SK-N-SH (cell line): ENCODE measurements around the gene PASK. TPM values are rescaled to one million over a fixed set of nuclear protein-coding genes. Genes with fewer than 3 reads are reported as not detected.

Experiments
- CTCF ChIA-PET: fragments of 300-600, 350-600 bp; formaldehyde crosslinking; extraction: SDS; loops from one replicate; lab custom pipeline; 2021; lab: Yijun Ruan, JAX
- POLR2A ChIA-PET: fragments of 350-600 bp; sonication (Branson Sonifier 250); formaldehyde crosslinking; extraction: SDS; loops from one replicate; lab custom pipeline; 2020; ENCODE audit warnings: antibody characterized with exemption, inconsistent platforms; lab: Yijun Ruan, JAX
- DNase-seq: peaks from one replicate; pipeline ENCODE4 v3.0.0; 2012
- H2AFZ ChIP-seq: fragments of 200-600 bp; sonication (generic); 2 replicates; pipeline ENCODE4 v1.8.1; 2016; ENCODE audit warnings: antibody characterized with exemption, mild to moderate bottlenecking, low read depth
- H3F3A ChIP-seq: fragments of 200-600 bp; sonication (generic); replicated peaks from 2 replicates; pipeline ENCODE3; 2016; ENCODE audit warnings: antibody characterized with exemption, mild to moderate bottlenecking; ENCODE audit not compliant: insufficient read depth
- H3K27ac ChIP-seq, 2 experiments: fragments of 200-500 bp in 1 of 2; fragments of 200-600 bp in 1 of 2; sonication (Bioruptor generic) in 1 of 2; sonication (generic), shearing (Covaris generic) in 1 of 2; 2 replicates each; pipeline versions ENCODE4 v1.5.1 to v1.6.1; 2014 to 2016; ENCODE audit warnings: low read depth in 2 of 2, inconsistent platforms in 1 of 2, low read length in 1 of 2, mild to moderate bottlenecking in 1 of 2, mixed read lengths in 1 of 2
- H3K27me3 ChIP-seq: fragments of 200-600 bp; sonication (generic), shearing (Covaris generic); 2 replicates; pipeline ENCODE4 v1.6.1; 2016; ENCODE audit warnings: mixed run types; ENCODE audit not compliant: insufficient read depth
- H3K36me3 ChIP-seq, 2 experiments: fragments of 200-500 bp in 1 of 2; fragments of 200-600 bp in 1 of 2; sonication (Bioruptor generic) in 1 of 2; sonication (generic) in 1 of 2; replicated peaks in 1 of 2; 2 replicates each; pipeline versions ENCODE3 to v1.5.1; 2014 to 2016; ENCODE audit warnings: low read length in 1 of 2, mild to moderate bottlenecking in 1 of 2; ENCODE audit not compliant: insufficient read depth in 2 of 2, control insufficient read depth in 1 of 2
- H3K4me1 ChIP-seq, 2 experiments: fragments of 200-500 bp in 1 of 2; fragments of 200-600 bp in 1 of 2; sonication (Bioruptor generic) in 1 of 2; sonication (generic), shearing (Covaris generic) in 1 of 2; 2 replicates each; pipeline versions ENCODE4 v1.5.1 to v1.6.1; 2014 to 2016; ENCODE audit warnings: low read depth in 1 of 2, low read length in 1 of 2, mixed run types in 1 of 2; ENCODE audit not compliant: insufficient read depth in 2 of 2, control insufficient read depth in 1 of 2
- H3K4me2 ChIP-seq: fragments of 200-600 bp; sonication (generic), shearing (Covaris generic); 2 replicates; pipeline ENCODE4 v1.6.1; 2017; ENCODE audit warnings: mixed run types
- H3K4me3 ChIP-seq, 2 experiments: fragments of 200-500 bp in 1 of 2; fragments of 200-600 bp in 1 of 2; sonication (Bioruptor generic) in 1 of 2; sonication (generic), shearing (Covaris generic) in 1 of 2; 2 replicates each; pipeline versions ENCODE4 v1.5.1 to v1.8.1; 2014 to 2016; ENCODE audit warnings: low read depth in 2 of 2, inconsistent platforms in 1 of 2, low read length in 1 of 2, mild to moderate bottlenecking in 1 of 2, mixed read lengths in 1 of 2, moderate library complexity in 1 of 2
- H3K79me2 ChIP-seq: fragments of 200-600 bp; sonication (generic); 2 replicates; pipeline ENCODE4 v1.8.1; 2017; ENCODE audit warnings: mild to moderate bottlenecking; ENCODE audit not compliant: insufficient read depth
- H3K9ac ChIP-seq: fragments of 200-600 bp; sonication (generic); 2 replicates; pipeline ENCODE4 v1.6.1; 2017; ENCODE audit warnings: mixed run types
- H3K9me2 ChIP-seq: fragments of 200-600 bp; sonication (generic); 2 replicates; pipeline ENCODE4 v1.6.1; 2017; ENCODE audit warnings: mixed run types
- H3K9me3 ChIP-seq: fragments of 200-600 bp; sonication (generic); 2 replicates; pipeline ENCODE4 v1.6.1; 2017; ENCODE audit warnings: mixed run types, mild to moderate bottlenecking, moderate library complexity
- H4K20me1 ChIP-seq: fragments of 200-600 bp; sonication (generic); 2 replicates; pipeline ENCODE4 v1.6.1; 2017; ENCODE audit warnings: mild to moderate bottlenecking, mixed run types; ENCODE audit not compliant: insufficient read depth
- EP300 ChIP-seq, 2 experiments: IDR thresholded peaks; 2 replicates each; pipeline versions ENCODE4 v1.4.0 to v1.6.1; 2012; ENCODE audit warnings: borderline replicate concordance in 1 of 2, low read depth in 1 of 2, low read length in 1 of 2
- EZH2phosphoT487 ChIP-seq: fragments of 200-600 bp; sonication (generic); IDR thresholded peaks from 2 replicates; pipeline ENCODE4 v1.6.1; 2017; ENCODE audit warnings: low read depth, mixed run types, mild to moderate bottlenecking, antibody characterized with exemption, moderate library complexity, borderline replicate concordance
- FOSL2 ChIP-seq: IDR thresholded peaks from 2 replicates; pipeline ENCODE4 v1.4.0; 2012; ENCODE audit warnings: low read depth, mild to moderate bottlenecking, moderate library complexity, borderline replicate concordance
- GABPA ChIP-seq: IDR thresholded peaks from 2 replicates; pipeline ENCODE4 v1.4.0; 2012; ENCODE audit warnings: low read depth, mild to moderate bottlenecking
- GATA2 ChIP-seq: sonication (generic); formaldehyde crosslinking; IDR thresholded peaks from 2 replicates; pipeline ENCODE4 v1.5.0; 2020; ENCODE audit warnings: mild to moderate bottlenecking, missing genetic modification reagents
- MEF2A ChIP-seq: IDR thresholded peaks from 2 replicates; pipeline ENCODE4 v1.4.0; 2012; ENCODE audit warnings: low read depth, borderline replicate concordance
- NFIC ChIP-seq: IDR thresholded peaks from 2 replicates; pipeline ENCODE4 v1.4.0; 2012; ENCODE audit warnings: borderline replicate concordance
- NRF1 ChIP-seq: IDR thresholded peaks from 2 replicates; pipeline ENCODE4 v1.6.1; 2012; ENCODE audit warnings: low read depth, mild to moderate bottlenecking, low read length
- RAD21 ChIP-seq: IDR thresholded peaks from 2 replicates; pipeline ENCODE4 v1.6.1; 2012; ENCODE audit warnings: mild to moderate bottlenecking, low read length
- RXRA ChIP-seq: IDR thresholded peaks from 2 replicates; pipeline ENCODE4 v1.4.0; 2012; ENCODE audit warnings: low read depth, mild to moderate bottlenecking, borderline replicate concordance
- SMC3 ChIP-seq: IDR thresholded peaks from 2 replicates; pipeline ENCODE4 v1.6.1; 2012; ENCODE audit warnings: low read depth, low read length, improper control_type of control experiment
- TAF1 ChIP-seq: IDR thresholded peaks from 2 replicates; pipeline ENCODE4 v1.6.1; 2012; ENCODE audit warnings: low read depth, mild to moderate bottlenecking, low read length, moderate library complexity, borderline replicate concordance
- TEAD4 ChIP-seq: IDR thresholded peaks from 2 replicates; pipeline ENCODE4 v1.4.0; 2012; ENCODE audit warnings: mild to moderate bottlenecking, borderline replicate concordance; ENCODE audit not compliant: insufficient read depth
- WGBS: methylation state at CpG from one replicate; pipeline ENCODE4 v1.1.6; 2017; ENCODE audit warnings: low lambda C conversion rate; 5-methylcytosine and 5-hydroxymethylcytosine counted together
- polyA plus RNA-seq, 3 experiments: library from polyadenylated mRNA; depleted of rRNA; stranded (reverse); fragments of >200 nt; gene quantifications; 2 replicates each; pipeline ENCODE4 v1.2.3, GENCODE V29; 2012
- TF ChIP-seq, protein P1 (sequence below): fragments of 150-350 bp; IDR thresholded peaks from 2 replicates; pipeline ENCODE4 v1.6.1; 2016; ENCODE audit warnings: mild to moderate bottlenecking, low read depth, low read length
- TF ChIP-seq, protein P2 (sequence below): IDR thresholded peaks from 2 replicates; pipeline ENCODE4 v1.4.0; 2012; ENCODE audit warnings: low read depth, borderline replicate concordance
- TF ChIP-seq, protein P3 (sequence below): fragments of 200-600 bp; sonication (generic); IDR thresholded peaks from 2 replicates; pipeline ENCODE4 v1.6.1; 2017; ENCODE audit warnings: antibody characterized with exemption, mild to moderate bottlenecking, moderate library complexity
- TF ChIP-seq, protein P4 (sequence below): IDR thresholded peaks from 2 replicates; pipeline ENCODE4 v1.6.1; 2012; ENCODE audit warnings: mild to moderate bottlenecking, low read depth, low read length, moderate library complexity
- TF ChIP-seq, protein P5 (sequence below): IDR thresholded peaks from 2 replicates; pipeline ENCODE4 v1.4.0; 2012; ENCODE audit warnings: low read depth, borderline replicate concordance

The PASK gene
- polyA plus RNA-seq, 1 of the 3 experiments (the other 2 are of a cell fraction) = 6.3 TPM

DNA sequence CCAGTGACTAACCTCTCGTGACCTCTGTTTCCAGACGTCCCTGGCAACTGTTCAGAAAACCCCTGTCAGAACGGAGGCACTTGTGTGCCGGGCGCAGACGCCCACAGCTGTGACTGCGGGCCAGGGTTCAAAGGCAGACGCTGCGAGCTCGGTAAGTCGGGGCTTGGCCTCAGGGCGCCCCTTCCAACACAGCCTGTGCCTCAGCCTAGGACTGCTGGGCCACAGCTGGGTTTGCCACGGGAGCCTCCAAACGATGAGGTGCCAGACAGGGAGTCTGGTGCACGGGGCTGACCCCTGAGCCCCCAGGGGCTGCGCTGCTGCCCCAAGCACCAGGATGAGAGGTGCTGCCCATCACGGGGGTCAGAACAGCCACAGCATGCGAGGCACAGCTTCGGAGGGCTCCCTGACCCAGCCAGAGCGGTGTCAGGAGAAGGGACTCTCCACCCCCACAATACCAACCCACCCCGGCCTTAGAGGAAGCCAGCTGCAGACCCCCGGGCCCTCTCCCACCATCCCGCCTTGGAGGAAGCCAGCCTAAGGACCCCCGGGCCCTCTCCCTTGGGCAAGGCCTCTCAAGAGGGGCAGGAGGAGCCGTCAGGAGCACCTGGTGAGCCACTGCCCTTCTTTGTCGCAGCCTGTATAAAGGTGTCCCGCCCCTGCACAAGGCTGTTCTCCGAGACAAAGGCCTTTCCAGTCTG, 67.5 kb downstream of the PASK start:
- TF ChIP-seq TAF1 = no peak
- no peak for TF ChIP-seq SMC3
- TF ChIP-seq, protein P1, sequence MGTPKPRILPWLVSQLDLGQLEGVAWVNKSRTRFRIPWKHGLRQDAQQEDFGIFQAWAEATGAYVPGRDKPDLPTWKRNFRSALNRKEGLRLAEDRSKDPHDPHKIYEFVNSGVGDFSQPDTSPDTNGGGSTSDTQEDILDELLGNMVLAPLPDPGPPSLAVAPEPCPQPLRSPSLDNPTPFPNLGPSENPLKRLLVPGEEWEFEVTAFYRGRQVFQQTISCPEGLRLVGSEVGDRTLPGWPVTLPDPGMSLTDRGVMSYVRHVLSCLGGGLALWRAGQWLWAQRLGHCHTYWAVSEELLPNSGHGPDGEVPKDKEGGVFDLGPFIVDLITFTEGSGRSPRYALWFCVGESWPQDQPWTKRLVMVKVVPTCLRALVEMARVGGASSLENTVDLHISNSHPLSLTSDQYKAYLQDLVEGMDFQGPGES = no peak
- TF ChIP-seq RXRA = no peak
- TF ChIP-seq, protein P2, sequence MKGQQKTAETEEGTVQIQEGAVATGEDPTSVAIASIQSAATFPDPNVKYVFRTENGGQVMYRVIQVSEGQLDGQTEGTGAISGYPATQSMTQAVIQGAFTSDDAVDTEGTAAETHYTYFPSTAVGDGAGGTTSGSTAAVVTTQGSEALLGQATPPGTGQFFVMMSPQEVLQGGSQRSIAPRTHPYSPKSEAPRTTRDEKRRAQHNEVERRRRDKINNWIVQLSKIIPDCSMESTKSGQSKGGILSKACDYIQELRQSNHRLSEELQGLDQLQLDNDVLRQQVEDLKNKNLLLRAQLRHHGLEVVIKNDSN = no peak
- no peak for TF ChIP-seq FOSL2
- TF ChIP-seq MEF2A = no peak
- no peak for TF ChIP-seq NRF1
- no peak for TF ChIP-seq EZH2phosphoT487
- TF ChIP-seq, protein P3, sequence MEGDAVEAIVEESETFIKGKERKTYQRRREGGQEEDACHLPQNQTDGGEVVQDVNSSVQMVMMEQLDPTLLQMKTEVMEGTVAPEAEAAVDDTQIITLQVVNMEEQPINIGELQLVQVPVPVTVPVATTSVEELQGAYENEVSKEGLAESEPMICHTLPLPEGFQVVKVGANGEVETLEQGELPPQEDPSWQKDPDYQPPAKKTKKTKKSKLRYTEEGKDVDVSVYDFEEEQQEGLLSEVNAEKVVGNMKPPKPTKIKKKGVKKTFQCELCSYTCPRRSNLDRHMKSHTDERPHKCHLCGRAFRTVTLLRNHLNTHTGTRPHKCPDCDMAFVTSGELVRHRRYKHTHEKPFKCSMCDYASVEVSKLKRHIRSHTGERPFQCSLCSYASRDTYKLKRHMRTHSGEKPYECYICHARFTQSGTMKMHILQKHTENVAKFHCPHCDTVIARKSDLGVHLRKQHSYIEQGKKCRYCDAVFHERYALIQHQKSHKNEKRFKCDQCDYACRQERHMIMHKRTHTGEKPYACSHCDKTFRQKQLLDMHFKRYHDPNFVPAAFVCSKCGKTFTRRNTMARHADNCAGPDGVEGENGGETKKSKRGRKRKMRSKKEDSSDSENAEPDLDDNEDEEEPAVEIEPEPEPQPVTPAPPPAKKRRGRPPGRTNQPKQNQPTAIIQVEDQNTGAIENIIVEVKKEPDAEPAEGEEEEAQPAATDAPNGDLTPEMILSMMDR = no peak
- no peak for TF ChIP-seq TEAD4
- TF ChIP-seq, protein P4, sequence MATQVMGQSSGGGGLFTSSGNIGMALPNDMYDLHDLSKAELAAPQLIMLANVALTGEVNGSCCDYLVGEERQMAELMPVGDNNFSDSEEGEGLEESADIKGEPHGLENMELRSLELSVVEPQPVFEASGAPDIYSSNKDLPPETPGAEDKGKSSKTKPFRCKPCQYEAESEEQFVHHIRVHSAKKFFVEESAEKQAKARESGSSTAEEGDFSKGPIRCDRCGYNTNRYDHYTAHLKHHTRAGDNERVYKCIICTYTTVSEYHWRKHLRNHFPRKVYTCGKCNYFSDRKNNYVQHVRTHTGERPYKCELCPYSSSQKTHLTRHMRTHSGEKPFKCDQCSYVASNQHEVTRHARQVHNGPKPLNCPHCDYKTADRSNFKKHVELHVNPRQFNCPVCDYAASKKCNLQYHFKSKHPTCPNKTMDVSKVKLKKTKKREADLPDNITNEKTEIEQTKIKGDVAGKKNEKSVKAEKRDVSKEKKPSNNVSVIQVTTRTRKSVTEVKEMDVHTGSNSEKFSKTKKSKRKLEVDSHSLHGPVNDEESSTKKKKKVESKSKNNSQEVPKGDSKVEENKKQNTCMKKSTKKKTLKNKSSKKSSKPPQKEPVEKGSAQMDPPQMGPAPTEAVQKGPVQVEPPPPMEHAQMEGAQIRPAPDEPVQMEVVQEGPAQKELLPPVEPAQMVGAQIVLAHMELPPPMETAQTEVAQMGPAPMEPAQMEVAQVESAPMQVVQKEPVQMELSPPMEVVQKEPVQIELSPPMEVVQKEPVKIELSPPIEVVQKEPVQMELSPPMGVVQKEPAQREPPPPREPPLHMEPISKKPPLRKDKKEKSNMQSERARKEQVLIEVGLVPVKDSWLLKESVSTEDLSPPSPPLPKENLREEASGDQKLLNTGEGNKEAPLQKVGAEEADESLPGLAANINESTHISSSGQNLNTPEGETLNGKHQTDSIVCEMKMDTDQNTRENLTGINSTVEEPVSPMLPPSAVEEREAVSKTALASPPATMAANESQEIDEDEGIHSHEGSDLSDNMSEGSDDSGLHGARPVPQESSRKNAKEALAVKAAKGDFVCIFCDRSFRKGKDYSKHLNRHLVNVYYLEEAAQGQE = no peak
- TF ChIP-seq EP300 (IDR thresholded peaks at IDR 0.05; ENCODE audit: borderline replicate concordance in 1 of 2, low read depth in 1 of 2, low read length in 1 of 2) = no peak
- no peak for TF ChIP-seq GATA2 (CRISPR knock-in tag)
- TF ChIP-seq RAD21 = no peak
- TF ChIP-seq GABPA = no peak
- no peak for TF ChIP-seq NFIC
- TF ChIP-seq, protein P5, sequence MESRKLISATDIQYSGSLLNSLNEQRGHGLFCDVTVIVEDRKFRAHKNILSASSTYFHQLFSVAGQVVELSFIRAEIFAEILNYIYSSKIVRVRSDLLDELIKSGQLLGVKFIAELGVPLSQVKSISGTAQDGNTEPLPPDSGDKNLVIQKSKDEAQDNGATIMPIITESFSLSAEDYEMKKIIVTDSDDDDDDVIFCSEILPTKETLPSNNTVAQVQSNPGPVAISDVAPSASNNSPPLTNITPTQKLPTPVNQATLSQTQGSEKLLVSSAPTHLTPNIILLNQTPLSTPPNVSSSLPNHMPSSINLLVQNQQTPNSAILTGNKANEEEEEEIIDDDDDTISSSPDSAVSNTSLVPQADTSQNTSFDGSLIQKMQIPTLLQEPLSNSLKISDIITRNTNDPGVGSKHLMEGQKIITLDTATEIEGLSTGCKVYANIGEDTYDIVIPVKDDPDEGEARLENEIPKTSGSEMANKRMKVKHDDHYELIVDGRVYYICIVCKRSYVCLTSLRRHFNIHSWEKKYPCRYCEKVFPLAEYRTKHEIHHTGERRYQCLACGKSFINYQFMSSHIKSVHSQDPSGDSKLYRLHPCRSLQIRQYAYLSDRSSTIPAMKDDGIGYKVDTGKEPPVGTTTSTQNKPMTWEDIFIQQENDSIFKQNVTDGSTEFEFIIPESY = no peak
- Histone ChIP-seq H3K9me3 (no peaks in the 10 kb centered on the region), H3K27me3 (no peaks in the 10 kb centered on the region), H3K9ac (no peak overlapping the region), H4K20me1 (no peaks in the 10 kb centered on the region), H3K9me2 (no peaks in the 10 kb centered on the region), H3K4me2 (no peak overlapping the region), H3K4me3 (no peak overlapping the region), H2AFZ (no peak overlapping the region), H3F3A (peaks cover 8% of the 10 kb centered on the region), H3K27ac (peak overlapping the region in 1 of 2 experiments; percentile 28; a peak in 1 of 4 replicates), H3K36me3 (peaks cover 11 to 12% of the 10 kb centered on the region in 2 experiments), H3K79me2 (no peaks in the 10 kb centered on the region), H3K4me1 (peaks cover 0 to 13% of the 10 kb centered on the region in 2 experiments; a peak in 1 of 4 replicates)
- 76% methylated on average over 13 of the region's 28 CpGs for WGBS
- CTCF ChIA-PET = interaction anchor here (0.7 to 1.3 kb wide), 3 partner anchors 15 to 167 kb away, joined by 3 to 4 read pairs (median 4); partner anchors contain the start of gene MTERF4
- POLR2A ChIA-PET = no interaction called here
- peak; percentile 32 for DNase-seq
